AG04449 (cell line): Measurements from ENCODE around the gene HTT.

Experiments used
- CTCF ChIA-PET: fragments of 350-600 bp; formaldehyde crosslinking; extraction: SDS; loops from one replicate; lab custom pipeline; 2021; ENCODE audit warnings: antibody characterized with exemption; lab: Yijun Ruan, JAX
- POLR2A ChIA-PET: fragments of 400-600, 350-600 bp; formaldehyde crosslinking; extraction: SDS; loops from one replicate; lab custom pipeline; 2020; ENCODE audit warnings: antibody characterized with exemption, inconsistent platforms; lab: Yijun Ruan, JAX
- DNase-seq: peaks from one replicate; pipeline ENCODE4 v3.0.0-alpha.2; 2010; ENCODE audit warnings: low read depth, low spot score
- H3K4me3 ChIP-seq: 2 replicates; pipeline ENCODE4 v1.5.1; 2011; ENCODE audit warnings: low read depth, mild to moderate bottlenecking, control low read depth, low read length
- CTCF ChIP-seq: IDR thresholded peaks from one replicate; pipeline ENCODE4 v1.5.1; 2011; ENCODE audit warnings: mild to moderate bottlenecking, moderate library complexity, low read length, control low read depth, inconsistent platforms; ENCODE audit not compliant: insufficient read depth; ENCODE audit errors: missing control alignments

The HTT gene

GRCh38 chr4:3179126-3179706, 104.7 kb downstream of the HTT start:
- TF ChIP-seq CTCF, result no peak
- DNase-seq, result no peak
- H3K4me3 ChIP-seq, result no peak overlapping the region
- CTCF ChIA-PET, result interaction anchor here (1.0 kb wide), 1 partner anchor 302 kb away, joined by 3 read pairs; no protein-coding TSS in a partner anchor
- POLR2A ChIA-PET, result no interaction called here

- H3K4me3 ChIP-seq, result no peak overlapping the region
- TF ChIP-seq CTCF, result no peak
- no peak for DNase-seq
- CTCF ChIA-PET, result no interaction called here
- POLR2A ChIA-PET, result interaction anchor here (0.8 kb wide), 1 partner anchor 16 kb away, joined by 3 read pairs; no protein-coding TSS in a partner anchor
Measured at GRCh38 chr4:3183008-3183407, 108.5 kb downstream of the HTT start.

GRCh38 chr4:3184725-3185124, 110.2 kb downstream of the HTT start:
- no peak for DNase-seq
- CTCF ChIA-PET, result no interaction called here

GRCh38 chr4:3186609-3187008, 112.1 kb downstream of the HTT start:
- TF ChIP-seq CTCF, result no peak
- no peak overlapping the region for H3K4me3 ChIP-seq
- ChIA-PET POLR2A (no interaction called here), CTCF (interaction anchor here (0.6 kb wide), 1 partner anchor 17 kb away, joined by 3 read pairs; no protein-coding TSS in a partner anchor)
- no peak for DNase-seq

More at GRCh38 chr4:3184725-3185124, 110.2 kb downstream of the HTT start:
- TF ChIP-seq CTCF, result no peak
- POLR2A ChIA-PET, result no interaction called here
- H3K4me3 ChIP-seq, result no peak overlapping the region

- TF ChIP-seq CTCF, result no peak
- ChIA-PET CTCF (interaction anchor here (0.9 to 7.5 kb wide), 4 partner anchors 23 to 292 kb away, joined by 3 to 54 read pairs (median 4); no protein-coding TSS in a partner anchor), POLR2A (no interaction called here)
Measured at GRCh38 chr4:3188118-3188517, 113.6 kb downstream of the HTT start.

GRCh38 chr4:3189459-3189858, 115.0 kb downstream of the HTT start:
- DNase-seq, result no peak
- TF ChIP-seq CTCF, result no peak
- POLR2A ChIA-PET, result no interaction called here
- no peak overlapping the region for H3K4me3 ChIP-seq
- CTCF ChIA-PET, result interaction anchor here (1.4 to 7.5 kb wide), 4 partner anchors 8 to 291 kb away, joined by 3 to 54 read pairs (median 5); no protein-coding TSS in a partner anchor

More at GRCh38 chr4:3188118-3188517, 113.6 kb downstream of the HTT start:
- no peak overlapping the region for H3K4me3 ChIP-seq
- no peak for DNase-seq
